Stimulated activated naive CD8-positive, alpha-beta T cell treated with anti-CD3 and anti-CD28 coated beads, Interleukin-15, amount 100 ng/mL, for 72 hours (primary cell): ENCODE results near the gene CRIM1.

Source experiments
- ATAC-seq: fragments of 150-1000 bp; cut with Tn5 transposase; 2 replicates; pipeline ENCODE4 v1.10.0; 2021; ENCODE audit warnings: mild to moderate bottlenecking, moderate library complexity
- DNase-seq, 2 donors: peaks; one replicate each; pipeline ENCODE4 v3.0.0; 2021 to 2022
- H3K27ac Mint-ChIP-seq, 2 donors: one replicate each; pipeline ENCODE4 v1.8.0; 2022; ENCODE audit warnings: mild to moderate bottlenecking in 2 of 2, mixed read lengths in 2 of 2, moderate library complexity in 2 of 2
- H3K27me3 Mint-ChIP-seq: one replicate; pipeline ENCODE4 v1.8.0; 2022; ENCODE audit warnings: mixed read lengths
- H3K4me1 Mint-ChIP-seq: one replicate; pipeline ENCODE4 v1.8.0; 2022; ENCODE audit warnings: mild to moderate bottlenecking, mixed read lengths
- H3K4me3 Mint-ChIP-seq, 2 donors: one replicate each; pipeline ENCODE4 v1.8.0; 2022; ENCODE audit warnings: mild to moderate bottlenecking in 2 of 2, mixed read lengths in 2 of 2, moderate library complexity in 1 of 2
- H3K9me3 Mint-ChIP-seq, 2 donors: one replicate each; pipeline ENCODE4 v1.8.0; 2022; ENCODE audit warnings: mixed read lengths in 2 of 2

The CRIM1 gene

GRCh38 chr2:36459725-36460137 is 104.2 kb downstream of the CRIM1 start:
- no peaks in the 10 kb centered on the region for H3K27me3 Mint-ChIP-seq
- no peak overlapping the region for H3K4me3 Mint-ChIP-seq
- DNase-seq (no peak), ATAC-seq (no peak)
- H3K4me1 Mint-ChIP-seq, result no peaks in the 10 kb centered on the region
- no peaks in the 10 kb centered on the region for H3K9me3 Mint-ChIP-seq
- H3K27ac Mint-ChIP-seq, result no peak overlapping the region

- no peak overlapping the region for H3K4me3 Mint-ChIP-seq
Measured at GRCh38 chr2:36461039-36461681, 105.6 kb downstream of the CRIM1 start.

DNA sequence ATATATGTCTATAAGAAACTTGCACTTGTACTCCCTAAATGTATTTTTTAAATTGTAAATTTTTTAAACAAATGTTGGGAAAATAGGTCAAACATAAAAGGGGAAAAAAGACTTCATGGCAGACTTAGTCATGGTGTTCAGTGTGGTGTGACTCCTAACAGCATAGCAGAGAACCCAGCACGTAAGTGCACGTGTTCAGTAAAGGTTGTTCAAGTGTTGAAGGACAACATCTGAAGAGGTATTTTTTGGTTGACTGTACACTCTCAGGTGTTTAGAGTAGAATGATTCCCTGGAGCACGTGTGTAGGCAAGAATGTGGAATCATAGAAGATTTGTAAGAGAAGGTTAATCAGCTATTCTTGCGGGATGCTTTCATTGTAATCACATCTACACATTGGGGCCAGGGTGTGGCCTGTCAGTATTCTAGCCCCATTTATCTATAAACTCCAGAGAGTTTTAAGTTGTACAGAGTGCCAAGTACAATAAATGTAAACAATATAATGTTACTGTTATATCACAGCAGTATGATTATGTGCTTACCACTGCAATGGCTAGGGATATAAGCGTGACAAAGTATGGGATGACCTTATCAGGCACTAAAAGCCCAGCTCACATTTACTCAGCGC is 106.8 kb downstream of the CRIM1 start:
- DNase-seq (no peak), ATAC-seq (no peak)
- Mint-ChIP-seq H3K27me3 (no peaks in the 10 kb centered on the region), H3K4me3 (no peak overlapping the region), H3K9me3 (no peaks in the 10 kb centered on the region), H3K27ac (peak overlapping the region in 1 of 2 donors; percentile 51), H3K4me1 (no peaks in the 10 kb centered on the region)

More at GRCh38 chr2:36461039-36461681, 105.6 kb downstream of the CRIM1 start:
- ATAC-seq (peak; percentile 85), DNase-seq (no peak)
- Mint-ChIP-seq H3K4me1 (no peaks in the 10 kb centered on the region), H3K27ac (no peak overlapping the region), H3K27me3 (no peaks in the 10 kb centered on the region), H3K9me3 (no peaks in the 10 kb centered on the region)

GRCh38 chr2:36463365-36463764 is 107.8 kb downstream of the CRIM1 start:
- H3K9me3 Mint-ChIP-seq, result no peaks in the 10 kb centered on the region
- DNase-seq (no peak), ATAC-seq (no peak)
- H3K27ac Mint-ChIP-seq, result no peak overlapping the region
- H3K27me3 Mint-ChIP-seq, result no peaks in the 10 kb centered on the region
- H3K4me1 Mint-ChIP-seq, result no peaks in the 10 kb centered on the region
- H3K4me3 Mint-ChIP-seq, result no peak overlapping the region

- Mint-ChIP-seq H3K4me1 (no peaks in the 10 kb centered on the region), H3K27me3 (no peaks in the 10 kb centered on the region), H3K27ac (no peak overlapping the region), H3K4me3 (no peak overlapping the region), H3K9me3 (no peaks in the 10 kb centered on the region)
- ATAC-seq, result no peak
- DNase-seq, result no peak
Measured at GRCh38 chr2:36464006-36464721, 108.6 kb downstream of the CRIM1 start.

- ATAC-seq (no peak), DNase-seq (no peak)
- Mint-ChIP-seq H3K27me3 (no peaks in the 10 kb centered on the region), H3K27ac (no peak overlapping the region), H3K4me3 (no peak overlapping the region), H3K4me1 (no peaks in the 10 kb centered on the region), H3K9me3 (no peaks in the 10 kb centered on the region)
Measured at GRCh38 chr2:36466135-36466534, 110.6 kb downstream of the CRIM1 start.

DNA sequence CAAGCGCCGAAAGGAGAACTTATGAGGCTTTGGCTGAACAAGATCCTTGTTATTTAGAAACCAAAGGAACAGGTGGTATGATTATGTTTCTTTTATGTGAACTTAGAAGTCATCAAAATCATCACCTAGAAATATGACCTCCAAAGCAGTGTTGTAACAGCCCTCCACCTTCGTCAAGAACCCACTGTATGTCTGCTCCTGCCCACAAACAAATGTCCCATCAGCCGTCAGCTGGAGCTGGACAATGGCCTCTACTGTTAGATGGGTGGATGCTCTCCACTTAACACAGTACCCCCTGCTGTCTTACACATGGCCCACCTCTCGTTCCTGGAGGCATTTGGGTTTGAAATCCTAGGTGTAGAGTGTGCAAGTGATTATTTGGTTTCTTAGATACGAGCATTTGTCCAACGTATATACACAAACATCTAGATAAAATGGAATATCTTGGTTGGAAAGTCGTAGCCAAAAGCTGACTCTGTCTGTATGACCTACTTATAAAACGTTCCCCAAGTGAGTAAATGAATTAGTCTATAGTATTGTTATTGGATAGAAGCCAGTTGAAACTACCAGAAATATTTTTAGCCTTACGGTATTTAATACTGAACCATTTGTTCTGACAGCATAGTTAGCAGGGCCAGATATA is 113.0 kb downstream of the CRIM1 start:
- Mint-ChIP-seq H3K4me3 (no peak overlapping the region), H3K4me1 (no peaks in the 10 kb centered on the region), H3K9me3 (no peaks in the 10 kb centered on the region), H3K27ac (no peak overlapping the region), H3K27me3 (no peaks in the 10 kb centered on the region)
- ATAC-seq, result no peak
- DNase-seq, result no peak

- ATAC-seq (no peak), DNase-seq (no peak)
- H3K4me1 Mint-ChIP-seq, result no peaks in the 10 kb centered on the region
- peaks cover 0 to 4% of the 10 kb centered on the region in 2 donors for H3K9me3 Mint-ChIP-seq
- no peak overlapping the region for H3K27ac Mint-ChIP-seq
- no peak overlapping the region for H3K4me3 Mint-ChIP-seq
- no peaks in the 10 kb centered on the region for H3K27me3 Mint-ChIP-seq
Measured at GRCh38 chr2:36469106-36469477, 113.5 kb downstream of the CRIM1 start.

GRCh38 chr2:36469710-36470109 is 114.1 kb downstream of the CRIM1 start:
- Mint-ChIP-seq H3K27me3 (no peaks in the 10 kb centered on the region), H3K27ac (no peak overlapping the region), H3K9me3 (peaks cover 0 to 6% of the 10 kb centered on the region in 2 donors), H3K4me3 (no peak overlapping the region), H3K4me1 (no peaks in the 10 kb centered on the region)
- ATAC-seq (no peak), DNase-seq (no peak)

DNA sequence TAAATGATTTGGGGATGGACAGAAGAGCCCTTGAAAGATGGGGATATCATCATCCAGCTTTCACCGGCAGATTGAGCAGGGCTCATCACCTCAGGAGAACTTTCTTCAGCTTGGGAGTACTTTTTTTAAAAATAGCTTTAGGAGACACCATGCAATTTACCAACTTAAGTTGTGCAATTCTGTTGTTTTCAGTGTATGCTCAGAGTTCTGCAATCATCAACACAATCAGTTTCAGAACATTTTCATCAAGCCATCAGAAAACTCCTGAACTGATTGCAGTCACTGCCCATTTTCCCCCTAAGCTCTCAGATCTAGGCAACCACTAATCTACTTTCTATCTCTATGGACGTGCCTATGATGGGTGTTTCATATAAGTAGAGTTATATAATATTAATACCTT is 117.7 kb downstream of the CRIM1 start:
- no peak overlapping the region for H3K4me3 Mint-ChIP-seq
- no peak overlapping the region for H3K27ac Mint-ChIP-seq
- no peaks in the 10 kb centered on the region for H3K4me1 Mint-ChIP-seq
- DNase-seq, result no peak
- no peaks in the 10 kb centered on the region for H3K27me3 Mint-ChIP-seq
- ATAC-seq, result no peak
- H3K9me3 Mint-ChIP-seq, result peaks cover 22 to 35% of the 10 kb centered on the region in 2 donors

- H3K27ac Mint-ChIP-seq, result no peak overlapping the region
- DNase-seq (no peak), ATAC-seq (no peak)
- no peaks in the 10 kb centered on the region for H3K4me1 Mint-ChIP-seq
- peaks cover 22 to 35% of the 10 kb centered on the region in 2 donors for H3K9me3 Mint-ChIP-seq
- H3K27me3 Mint-ChIP-seq, result no peaks in the 10 kb centered on the region
- no peak overlapping the region for H3K4me3 Mint-ChIP-seq
Measured at GRCh38 chr2:36476411-36476810, 120.8 kb downstream of the CRIM1 start.

DNA sequence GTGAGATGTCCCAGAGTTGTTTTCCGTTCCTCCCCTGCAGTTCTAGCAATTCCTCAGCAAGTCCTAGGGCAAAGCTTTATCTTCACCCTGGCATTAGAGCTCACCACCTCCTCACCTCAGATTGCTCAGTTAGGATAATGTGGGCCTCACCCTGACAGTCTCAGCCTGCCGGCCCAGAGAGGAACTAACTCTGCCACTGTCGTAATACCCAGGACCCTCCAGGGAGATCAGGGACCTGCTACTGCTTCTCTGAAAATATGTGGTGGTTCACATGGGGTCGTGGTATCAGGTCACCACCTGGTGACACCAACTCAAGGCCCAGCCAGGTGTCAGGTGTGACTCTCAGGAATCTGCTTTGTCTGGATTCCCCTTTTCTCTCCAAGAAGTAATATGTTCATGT is 121.7 kb downstream of the CRIM1 start:
- no peaks in the 10 kb centered on the region for H3K4me1 Mint-ChIP-seq
- no peak for ATAC-seq

GRCh38 chr2:36477746-36478145 is 122.2 kb downstream of the CRIM1 start:
- Mint-ChIP-seq H3K27me3 (no peaks in the 10 kb centered on the region), H3K27ac (no peak overlapping the region), H3K4me3 (no peak overlapping the region), H3K4me1 (no peaks in the 10 kb centered on the region), H3K9me3 (peaks cover 22 to 35% of the 10 kb centered on the region in 2 donors)
- no peak for DNase-seq
- ATAC-seq, result no peak

More for the DNA sequence above, 121.7 kb downstream of the CRIM1 start:
- Mint-ChIP-seq H3K27me3 (no peaks in the 10 kb centered on the region), H3K27ac (no peak overlapping the region), H3K4me3 (no peak overlapping the region), H3K9me3 (peaks cover 22 to 35% of the 10 kb centered on the region in 2 donors)
- DNase-seq, result no peak

DNA sequence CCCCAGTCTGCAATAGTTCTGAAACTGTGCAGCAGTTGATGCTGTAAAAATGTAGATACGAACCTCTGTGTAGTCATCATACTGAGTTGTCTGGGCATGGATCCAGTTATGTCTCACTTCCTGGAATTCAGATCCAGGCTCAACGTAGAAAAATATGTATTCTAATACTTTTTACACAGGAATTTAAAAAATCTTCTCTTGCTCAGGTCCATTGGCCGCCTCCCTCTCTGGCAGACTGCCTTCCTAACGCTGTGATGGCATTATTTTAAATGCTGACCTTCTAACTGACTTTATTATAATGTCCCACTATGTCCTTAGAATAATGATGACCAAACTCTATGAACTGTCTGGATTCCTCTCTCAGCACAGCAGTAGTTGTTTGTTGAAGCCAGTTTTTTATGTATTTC is 122.8 kb downstream of the CRIM1 start:
- Mint-ChIP-seq H3K4me3 (no peak overlapping the region), H3K9me3 (peaks cover 22 to 35% of the 10 kb centered on the region in 2 donors), H3K4me1 (no peaks in the 10 kb centered on the region), H3K27ac (peak overlapping the region in 1 of 2 donors; percentile 49), H3K27me3 (no peaks in the 10 kb centered on the region)
- ATAC-seq (no peak), DNase-seq (no peak)

DNA sequence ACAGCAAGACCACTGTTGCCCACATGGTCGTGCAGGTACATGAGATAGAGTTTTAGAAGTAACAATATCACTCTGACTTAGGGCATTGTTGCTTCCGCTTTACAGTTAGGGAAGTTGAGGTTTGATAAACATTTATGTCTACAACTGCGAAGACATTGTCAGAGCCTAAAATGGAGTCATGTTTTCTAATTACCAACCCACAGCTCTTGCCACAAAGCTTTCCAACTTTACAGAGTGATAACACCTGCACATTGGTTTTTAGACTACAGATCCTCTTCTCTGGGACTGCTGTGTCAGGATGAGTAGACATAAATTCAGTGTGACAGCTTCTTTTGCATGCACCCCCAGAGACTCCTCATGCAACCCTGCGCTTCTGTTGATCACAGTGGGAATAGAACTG is 123.4 kb downstream of the CRIM1 start:
- ATAC-seq (no peak), DNase-seq (no peak)
- Mint-ChIP-seq H3K27ac (no peak overlapping the region), H3K9me3 (peaks cover 22 to 32% of the 10 kb centered on the region in 2 donors), H3K4me1 (no peaks in the 10 kb centered on the region), H3K27me3 (no peaks in the 10 kb centered on the region), H3K4me3 (no peak overlapping the region)

DNA sequence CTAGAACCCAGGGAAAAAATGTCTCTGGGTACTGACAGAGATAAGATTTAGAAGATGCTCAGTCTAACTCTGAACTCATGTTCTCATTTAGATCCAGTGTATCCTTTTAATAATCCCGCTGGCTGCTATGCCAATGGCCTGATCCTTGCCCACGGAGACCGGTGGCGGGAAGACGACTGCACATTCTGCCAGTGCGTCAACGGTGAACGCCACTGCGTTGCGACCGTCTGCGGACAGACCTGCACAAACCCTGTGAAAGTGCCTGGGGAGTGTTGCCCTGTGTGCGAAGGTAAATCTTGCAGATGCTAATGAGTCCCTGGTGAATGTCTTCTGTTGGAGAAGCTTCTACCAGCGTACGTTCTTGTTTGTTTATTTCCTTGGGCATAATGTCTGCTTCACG is 123.8 kb downstream of the CRIM1 start:
- Mint-ChIP-seq H3K9me3 (peaks cover 22 to 29% of the 10 kb centered on the region in 2 donors), H3K4me1 (no peaks in the 10 kb centered on the region), H3K27me3 (no peaks in the 10 kb centered on the region), H3K27ac (no peak overlapping the region), H3K4me3 (no peak overlapping the region)
- DNase-seq (no peak), ATAC-seq (no peak)
